ENCODE measurements around the gene LCAT.

- TF ChIP-seq CTCF (IDR thresholded peaks at IDR 0.05): no peak
- no peak for TF ChIP-seq POLR2A (IDR thresholded peaks at IDR 0.05)
Observed at GRCh38 chr16:67927131-67927941, 16.6 kb downstream of the LCAT start.

Data from tibial nerve (tissue), 3 donors.